Prostate gland (tissue), 2 donors: ENCODE results near the gene ARHGEF16.

Experiments
- POLR2AphosphoS5 ChIP-seq: sonication (generic); formaldehyde crosslinking; IDR thresholded peaks from one replicate; pipeline ENCODE4 v1.6.1; 2017; ENCODE audit warnings: antibody characterized with exemption
- TF ChIP-seq, protein P1 (sequence below), 4 experiments: fragments of 200-600 bp in 2 of 4; fragments of 450-650 bp in 2 of 4; sonication (generic) in 2 of 4; IDR thresholded peaks; 1 replicate in 3 of 4; 2 replicates in 1 of 4; pipeline ENCODE4 v1.5.1; 2016 to 2019; ENCODE audit warnings: antibody characterized with exemption in 4 of 4, mild to moderate bottlenecking in 2 of 4, moderate library complexity in 2 of 4

DNA sequence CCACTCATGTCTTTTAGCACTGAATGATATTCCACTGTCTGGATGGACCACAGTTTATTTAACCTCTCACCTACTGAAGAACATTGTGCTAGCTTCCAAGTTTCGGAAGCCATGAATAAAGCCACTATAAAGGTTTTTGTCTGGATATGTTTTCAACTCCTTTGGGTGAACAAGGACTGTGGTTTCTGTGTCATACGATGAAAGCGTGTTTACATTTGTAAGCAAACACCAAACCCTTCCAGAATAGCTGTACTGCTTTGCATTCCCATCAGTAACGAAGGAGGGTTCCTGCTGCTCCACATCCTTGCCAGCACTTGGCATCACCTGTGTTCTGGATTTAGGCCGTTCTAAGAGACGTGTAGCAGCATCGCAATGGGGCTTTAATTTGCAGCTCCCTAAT is 10.7 kb upstream of the ARHGEF16 start:
- TF ChIP-seq, protein P1, sequence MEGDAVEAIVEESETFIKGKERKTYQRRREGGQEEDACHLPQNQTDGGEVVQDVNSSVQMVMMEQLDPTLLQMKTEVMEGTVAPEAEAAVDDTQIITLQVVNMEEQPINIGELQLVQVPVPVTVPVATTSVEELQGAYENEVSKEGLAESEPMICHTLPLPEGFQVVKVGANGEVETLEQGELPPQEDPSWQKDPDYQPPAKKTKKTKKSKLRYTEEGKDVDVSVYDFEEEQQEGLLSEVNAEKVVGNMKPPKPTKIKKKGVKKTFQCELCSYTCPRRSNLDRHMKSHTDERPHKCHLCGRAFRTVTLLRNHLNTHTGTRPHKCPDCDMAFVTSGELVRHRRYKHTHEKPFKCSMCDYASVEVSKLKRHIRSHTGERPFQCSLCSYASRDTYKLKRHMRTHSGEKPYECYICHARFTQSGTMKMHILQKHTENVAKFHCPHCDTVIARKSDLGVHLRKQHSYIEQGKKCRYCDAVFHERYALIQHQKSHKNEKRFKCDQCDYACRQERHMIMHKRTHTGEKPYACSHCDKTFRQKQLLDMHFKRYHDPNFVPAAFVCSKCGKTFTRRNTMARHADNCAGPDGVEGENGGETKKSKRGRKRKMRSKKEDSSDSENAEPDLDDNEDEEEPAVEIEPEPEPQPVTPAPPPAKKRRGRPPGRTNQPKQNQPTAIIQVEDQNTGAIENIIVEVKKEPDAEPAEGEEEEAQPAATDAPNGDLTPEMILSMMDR (IDR thresholded peaks at IDR 0.05): no peak
- no peak for TF ChIP-seq POLR2AphosphoS5
